ENCODE results near the gene CHAD.
A peak's percentile ranks its signal among the peaks of the same experiment; 100 is the strongest.
"Not testable (repeated sequence)": the region's sequence is repeated elsewhere in the genome, so short reads cannot be mapped to it uniquely, and the experiment has no call there.

CHAD gene

GRCh38 chr17:50428831-50429424 lies 39.8 kb downstream of the CHAD start:
- H3K27me3 ChIP-seq (ENCODE audit: low read length): no peaks in the 10 kb centered on the region
- H3K9me3 ChIP-seq (ENCODE audit: insufficient read depth, low read length): no peaks in the 10 kb centered on the region
- H3K4me2 ChIP-seq (ENCODE audit: low read depth, low read length, poor library complexity, severe bottlenecking): no peak overlapping the region
- no peak for TF ChIP-seq CTCF (IDR thresholded peaks at IDR 0.05; ENCODE audit: insufficient read depth, low read length, poor library complexity, severe bottlenecking)
- TF ChIP-seq EZH2phosphoT487 (conservative IDR thresholded peaks at IDR 0.05; ENCODE audit: low read length): no peak
- H3K36me3 ChIP-seq (ENCODE audit: low read length): no peaks in the 10 kb centered on the region
- no peak overlapping the region for H2AFZ ChIP-seq (ENCODE audit: low read depth, low read length, severe bottlenecking)
- no peak overlapping the region for H3K4me3 ChIP-seq (ENCODE audit: insufficient read depth, low read length, poor library complexity, severe bottlenecking)
- peaks cover 10% of the 10 kb centered on the region for H3F3A ChIP-seq (ENCODE audit: insufficient read depth)
- no peak overlapping the region for H3K9ac ChIP-seq (ENCODE audit: low read length)
- 0 out of 2 replicates have a peak, but pooled peaks cover 4% of the 10 kb centered on the region for H3K79me2 ChIP-seq (ENCODE audit: insufficient read depth, low read length)
- no peaks in the 10 kb centered on the region for H4K20me1 ChIP-seq (ENCODE audit: low read depth, low read length)
- H3K9me2 ChIP-seq (replicated peaks; ENCODE audit: insufficient read depth, low read length): no peaks in the 10 kb centered on the region
- no peak overlapping the region for H3K27ac ChIP-seq (ENCODE audit: low read depth, low read length)

- Histone ChIP-seq H3K4me2 (ENCODE audit: low read depth, low read length, poor library complexity, severe bottlenecking) (peak overlapping the region; percentile 82), H3F3A (ENCODE audit: insufficient read depth) (peaks cover 10% of the 10 kb centered on the region)
- H2AFZ ChIP-seq (ENCODE audit: low read depth, low read length, severe bottlenecking); H3K4me3 ChIP-seq (ENCODE audit: insufficient read depth, low read length, poor library complexity, severe bottlenecking); H3K79me2 ChIP-seq (ENCODE audit: insufficient read depth, low read length); H3K27ac ChIP-seq (ENCODE audit: low read depth, low read length); H3K9me2 ChIP-seq (replicated peaks; ENCODE audit: insufficient read depth, low read length); H4K20me1 ChIP-seq (ENCODE audit: low read depth, low read length); H3K9me3 ChIP-seq (ENCODE audit: insufficient read depth, low read length); H3K36me3 ChIP-seq (ENCODE audit: low read length); H3K27me3 ChIP-seq (ENCODE audit: low read length); H3K9ac ChIP-seq (ENCODE audit: low read length): not testable (repeated sequence)
Measured at GRCh38 chr17:50428126-50428525, 40.6 kb downstream of the CHAD start.

GRCh38 chr17:50426814-50427787 lies 41.6 kb downstream of the CHAD start:
- peak overlapping the region; percentile 82 for H3K4me2 ChIP-seq (ENCODE audit: low read depth, low read length, poor library complexity, severe bottlenecking)
- H3K79me2 ChIP-seq (ENCODE audit: insufficient read depth, low read length): 0 out of 2 replicates have a peak, but pooled peaks cover 4% of the 10 kb centered on the region
- no peaks in the 10 kb centered on the region for H3K9me2 ChIP-seq (replicated peaks; ENCODE audit: insufficient read depth, low read length)
- H3K27ac ChIP-seq (ENCODE audit: low read depth, low read length): peak overlapping the region; percentile 67
- H3K4me3 ChIP-seq (ENCODE audit: insufficient read depth, low read length, poor library complexity, severe bottlenecking): peak overlapping the region; percentile 68
- H3F3A ChIP-seq (ENCODE audit: insufficient read depth): peaks cover 10% of the 10 kb centered on the region
- H3K9me3 ChIP-seq (ENCODE audit: insufficient read depth, low read length): no peaks in the 10 kb centered on the region
- peak overlapping the region; percentile 57 for H2AFZ ChIP-seq (ENCODE audit: low read depth, low read length, severe bottlenecking)
- peak overlapping the region; percentile 56 for H3K9ac ChIP-seq (ENCODE audit: low read length)
- H3K27me3 ChIP-seq (ENCODE audit: low read length): no peaks in the 10 kb centered on the region
- no peaks in the 10 kb centered on the region for H3K36me3 ChIP-seq (ENCODE audit: low read length)
- TF ChIP-seq CTCF (IDR thresholded peaks at IDR 0.05; ENCODE audit: insufficient read depth, low read length, poor library complexity, severe bottlenecking) (peak; percentile 45), EZH2phosphoT487 (conservative IDR thresholded peaks at IDR 0.05; ENCODE audit: low read length) (no peak)
- no peaks in the 10 kb centered on the region for H4K20me1 ChIP-seq (ENCODE audit: low read depth, low read length)

DNA sequence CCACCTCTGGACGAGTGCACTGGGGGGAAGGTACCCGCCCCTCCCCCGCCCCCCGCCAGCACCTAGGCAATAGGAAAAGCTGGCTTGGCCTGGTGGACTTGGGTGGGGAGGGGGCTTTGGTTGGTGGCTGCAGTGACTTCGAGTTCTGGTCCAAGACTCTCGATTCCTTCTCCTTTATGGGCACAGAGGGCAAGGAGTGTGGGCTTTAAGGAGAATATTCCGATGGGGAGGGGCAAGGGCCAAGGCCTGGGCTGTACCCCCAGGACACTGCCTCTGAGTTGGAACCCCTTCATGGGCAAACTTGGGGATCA lies 42.3 kb downstream of the CHAD start:
- Histone ChIP-seq H4K20me1 (ENCODE audit: low read depth, low read length) (no peaks in the 10 kb centered on the region), H3K4me3 (ENCODE audit: insufficient read depth, low read length, poor library complexity, severe bottlenecking) (peak overlapping the region; percentile 68), H3K27me3 (ENCODE audit: low read length) (no peaks in the 10 kb centered on the region), H3K9me3 (ENCODE audit: insufficient read depth, low read length) (no peaks in the 10 kb centered on the region), H3K9ac (ENCODE audit: low read length) (peak overlapping the region; percentile 56), H3K36me3 (ENCODE audit: low read length) (no peaks in the 10 kb centered on the region), H2AFZ (ENCODE audit: low read depth, low read length, severe bottlenecking) (peak overlapping the region; percentile 67), H3K27ac (ENCODE audit: low read depth, low read length) (peak overlapping the region; percentile 67), H3K79me2 (ENCODE audit: insufficient read depth, low read length) (0 out of 2 replicates have a peak, but pooled peaks cover 4% of the 10 kb centered on the region), H3K9me2 (replicated peaks; ENCODE audit: insufficient read depth, low read length) (no peaks in the 10 kb centered on the region), H3F3A (ENCODE audit: insufficient read depth) (peaks cover 16% of the 10 kb centered on the region), H3K4me2 (ENCODE audit: low read depth, low read length, poor library complexity, severe bottlenecking) (peak overlapping the region; percentile 82)
- TF ChIP-seq EZH2phosphoT487 (conservative IDR thresholded peaks at IDR 0.05; ENCODE audit: low read length) (no peak), CTCF (IDR thresholded peaks at IDR 0.05; ENCODE audit: insufficient read depth, low read length, poor library complexity, severe bottlenecking) (no peak)

Measured in SU-DHL-6 (cell line).